ENCODE results near the gene SYNGR1.
"Not testable (repeated sequence)": the region's sequence is repeated elsewhere in the genome, so short reads cannot be mapped to it uniquely, and the experiment has no call there.

SYNGR1 gene

GRCh38 chr22:39408173-39408572 is 58.4 kb downstream of the SYNGR1 start:
- DNase-seq (ENCODE audit: low spot score), result no peak

- no peak for DNase-seq (ENCODE audit: low spot score)
Observed at GRCh38 chr22:39408807-39409206, 59.0 kb downstream of the SYNGR1 start.

GRCh38 chr22:39409516-39410029 is 59.8 kb downstream of the SYNGR1 start:
- DNase-seq (ENCODE audit: low spot score), result peak; percentile 75

GRCh38 chr22:39410264-39410663 is 60.5 kb downstream of the SYNGR1 start:
- no peak for DNase-seq (ENCODE audit: low spot score)

GRCh38 chr22:39411828-39412365 is 62.1 kb downstream of the SYNGR1 start:
- not testable (repeated sequence) for DNase-seq (ENCODE audit: low spot score)

GRCh38 chr22:39413204-39413603 is 63.4 kb downstream of the SYNGR1 start:
- DNase-seq (ENCODE audit: low spot score), result not testable (repeated sequence)

- no peak for DNase-seq (ENCODE audit: low spot score)
Observed at GRCh38 chr22:39414377-39414776, 64.6 kb downstream of the SYNGR1 start.

- DNase-seq (ENCODE audit: low spot score), result no peak
Observed at GRCh38 chr22:39414886-39415285, 65.1 kb downstream of the SYNGR1 start.

GRCh38 chr22:39415506-39415905 is 65.7 kb downstream of the SYNGR1 start:
- no peak for DNase-seq (ENCODE audit: low spot score)

- DNase-seq (ENCODE audit: low spot score), result no peak
Observed at GRCh38 chr22:39416319-39416718, 66.5 kb downstream of the SYNGR1 start.

- no peak for DNase-seq (ENCODE audit: low spot score)
Observed at GRCh38 chr22:39417641-39418040, 67.8 kb downstream of the SYNGR1 start.

- DNase-seq (ENCODE audit: low spot score), result no peak
Observed at GRCh38 chr22:39418696-39419095, 68.9 kb downstream of the SYNGR1 start.

- no peak for DNase-seq (ENCODE audit: low spot score)
Observed at GRCh38 chr22:39419096-39419495, 69.3 kb downstream of the SYNGR1 start.

GRCh38 chr22:39419911-39420310 is 70.1 kb downstream of the SYNGR1 start:
- DNase-seq (ENCODE audit: low spot score), result no peak

GRCh38 chr22:39421691-39422090 is 71.9 kb downstream of the SYNGR1 start:
- no peak for DNase-seq (ENCODE audit: low spot score)

GRCh38 chr22:39422101-39422500 is 72.3 kb downstream of the SYNGR1 start:
- no peak for DNase-seq (ENCODE audit: low spot score)

- DNase-seq (ENCODE audit: low spot score), result no peak
Observed at GRCh38 chr22:39422721-39423120, 72.9 kb downstream of the SYNGR1 start.

- no peak for DNase-seq (ENCODE audit: low spot score)
Observed at GRCh38 chr22:39423976-39424375, 74.2 kb downstream of the SYNGR1 start.

- no peak for DNase-seq (ENCODE audit: low spot score)
Observed at GRCh38 chr22:39426380-39427043, 76.7 kb downstream of the SYNGR1 start.

- no peak for DNase-seq (ENCODE audit: low spot score)
Observed at GRCh38 chr22:39427751-39428596, 78.2 kb downstream of the SYNGR1 start.

GRCh38 chr22:39428597-39429071 is 78.8 kb downstream of the SYNGR1 start:
- no peak for DNase-seq (ENCODE audit: low spot score)

GRCh38 chr22:39429186-39429585 is 79.4 kb downstream of the SYNGR1 start:
- DNase-seq (ENCODE audit: low spot score), result no peak
